GM21515 (cell line): ENCODE data around the gene ACADL.

Source experiments
- ATAC-seq: cut with Tn5 transposase; IDR thresholded peaks from one replicate; pipeline ENCODE4 v1.9.1; 2021; ENCODE audit not compliant: unreplicated experiment

Gene ACADL

GRCh38 chr2:210224941-210225672, at the start of gene ACADL:
Gene ACADL (minus strand): TSS chr2:210225447. CDS start chr2:210225263, 184 bp downstream.
- no peak for ATAC-seq

GRCh38 chr2:210271300-210271699, 46.1 kb upstream of the ACADL start:
- ATAC-seq, result no peak

GRCh38 chr2:210269148-210269547, 43.9 kb upstream of the ACADL start:
- no peak for ATAC-seq

- ATAC-seq, result no peak
Measured at GRCh38 chr2:210268281-210268680, 43.0 kb upstream of the ACADL start.

GRCh38 chr2:210267698-210268097, 42.5 kb upstream of the ACADL start:
- ATAC-seq, result no peak

- no peak for ATAC-seq
Measured at GRCh38 chr2:210264282-210264681, 39.0 kb upstream of the ACADL start.

GRCh38 chr2:210263841-210264240, 38.6 kb upstream of the ACADL start:
- no peak for ATAC-seq

- no peak for ATAC-seq
Measured at GRCh38 chr2:210262036-210262435, 36.8 kb upstream of the ACADL start.

GRCh38 chr2:210259687-210260086, 34.4 kb upstream of the ACADL start:
- ATAC-seq, result no peak

- ATAC-seq, result no peak
Measured at GRCh38 chr2:210252699-210253606, 27.7 kb upstream of the ACADL start.

GRCh38 chr2:210250622-210251021, 25.4 kb upstream of the ACADL start:
- ATAC-seq, result no peak

GRCh38 chr2:210233487-210233886, 8.2 kb upstream of the ACADL start:
- no peak for ATAC-seq

- no peak for ATAC-seq
Measured at GRCh38 chr2:210230984-210231383, 5.7 kb upstream of the ACADL start.

GRCh38 chr2:210230518-210230917, 5.3 kb upstream of the ACADL start:
- no peak for ATAC-seq

- ATAC-seq, result no peak
Measured at GRCh38 chr2:210228586-210228985, 3.3 kb upstream of the ACADL start.

GRCh38 chr2:210227290-210228088, 2.2 kb upstream of the ACADL start:
- no peak for ATAC-seq

- ATAC-seq, result no peak
Measured at GRCh38 chr2:210226223-210226622, 976 bp upstream of the ACADL start.

- no peak for ATAC-seq
Measured at GRCh38 chr2:210224591-210224940, 681 bp downstream of the ACADL start.

GRCh38 chr2:210215120-210215519, 10.1 kb downstream of the ACADL start:
- no peak for ATAC-seq

- ATAC-seq, result no peak
Measured at GRCh38 chr2:210210185-210210584, 15.1 kb downstream of the ACADL start.

GRCh38 chr2:210207929-210208328, 17.3 kb downstream of the ACADL start:
- ATAC-seq, result no peak
